Stimulated activated CD4-positive, alpha-beta T cell treated with anti-CD3 and anti-CD28 coated beads, Interleukin-2, amount 100 ng/mL, for 4 hours (primary cell): ENCODE results near the gene MGAT3.

Source experiments
- DNase-seq: peaks from one replicate; pipeline ENCODE4 v3.0.0-alpha.2; 2020; ENCODE audit warnings: low read depth

The MGAT3 gene

GRCh38 chr22:39450258-39450955 lies 6.4 kb upstream of the MGAT3 start:
- DNase-seq = no peak

DNA sequence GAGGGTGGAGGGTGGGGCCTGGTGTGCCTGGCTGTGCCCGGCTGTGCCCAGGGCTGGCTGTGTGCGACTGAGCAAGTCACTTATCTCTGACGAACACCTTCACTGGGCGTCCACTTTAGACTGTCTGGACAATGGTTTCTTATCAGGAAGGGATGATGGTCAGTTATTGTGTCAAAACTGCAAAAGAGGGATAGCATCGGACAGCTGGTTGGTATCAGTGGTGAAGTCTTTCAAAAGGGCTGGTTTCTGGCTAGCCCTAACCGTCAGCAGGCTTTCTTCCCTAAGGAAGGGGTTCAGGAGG lies 4.1 kb upstream of the MGAT3 start:
- DNase-seq = no peak

DNA sequence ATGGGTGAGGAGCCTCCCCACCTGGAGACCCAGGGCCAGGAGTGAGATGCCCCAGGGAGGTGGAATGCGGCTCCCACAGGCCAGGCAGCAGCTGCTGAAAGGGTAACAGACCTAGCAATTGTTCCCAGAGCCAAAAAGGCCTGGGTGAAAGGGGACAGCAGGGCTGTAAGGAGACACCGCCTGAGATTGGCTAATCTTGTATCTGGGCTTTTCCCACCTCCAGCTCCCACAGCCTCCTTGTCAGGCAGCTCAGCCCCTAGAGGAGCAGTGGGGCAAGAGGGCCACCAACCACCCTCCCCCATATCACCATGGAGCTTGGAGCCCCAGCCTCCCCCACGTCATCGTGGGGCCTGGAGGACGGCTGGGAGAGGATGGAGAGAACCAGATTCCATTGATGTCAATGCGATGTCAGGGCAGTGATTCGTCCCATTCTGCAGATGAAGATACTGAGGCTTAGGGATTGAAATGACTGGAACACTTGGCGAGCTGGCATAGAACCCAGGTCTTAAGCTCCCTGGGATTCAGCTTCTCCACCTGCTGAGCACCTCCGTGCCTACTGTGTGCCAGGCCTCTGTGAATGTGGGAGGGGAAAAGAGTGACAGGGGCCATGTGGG lies 2.9 kb upstream of the MGAT3 start:
- DNase-seq = no peak

DNA sequence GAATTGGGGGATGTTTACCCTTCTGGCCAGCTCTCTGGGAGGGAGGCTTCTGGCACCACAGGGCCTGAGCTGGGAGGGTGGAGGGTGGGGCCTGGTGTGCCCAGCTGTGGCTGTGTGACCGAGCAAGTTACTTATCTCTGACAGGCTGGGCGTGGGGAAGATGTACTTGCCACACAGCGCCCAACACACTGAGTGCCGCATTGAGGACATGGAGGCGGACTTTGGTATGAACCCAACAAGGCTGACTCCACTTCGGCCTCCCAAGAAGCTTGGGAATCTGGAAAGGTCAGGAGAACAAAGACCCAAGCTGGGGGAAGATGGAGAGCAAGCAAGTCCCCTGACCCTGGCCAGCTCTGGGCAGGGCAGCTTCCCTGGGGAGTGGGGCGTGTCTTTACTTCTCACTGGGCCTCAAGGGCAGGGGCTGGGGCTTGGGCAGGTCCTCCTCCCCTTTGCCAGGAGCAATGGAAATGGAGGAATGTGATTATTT lies 2.4 kb upstream of the MGAT3 start:
- DNase-seq = no peak

DNA sequence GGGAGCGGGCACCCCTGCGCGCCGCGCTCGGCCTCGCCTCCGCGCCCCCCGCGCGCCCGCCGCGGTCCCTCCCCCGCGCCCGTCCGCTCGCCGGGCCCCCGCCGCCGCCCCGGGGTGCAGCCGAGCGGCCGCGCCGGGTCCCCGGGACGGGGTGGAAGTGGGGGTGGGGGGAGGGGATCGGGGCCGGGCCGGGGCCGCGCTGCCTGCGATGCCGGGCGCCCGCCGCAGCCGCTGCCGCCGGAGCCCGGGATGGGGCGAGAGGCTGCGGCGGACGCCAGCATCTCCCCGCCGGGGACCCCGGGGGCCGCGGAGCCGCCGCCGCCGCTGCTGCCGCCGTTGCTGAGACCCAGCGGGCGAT lies 365 bp downstream of the MGAT3 start:
- no peak for DNase-seq

- DNase-seq = no peak
Observed at GRCh38 chr22:39457556-39458443, 988 bp downstream of the MGAT3 start.

DNA sequence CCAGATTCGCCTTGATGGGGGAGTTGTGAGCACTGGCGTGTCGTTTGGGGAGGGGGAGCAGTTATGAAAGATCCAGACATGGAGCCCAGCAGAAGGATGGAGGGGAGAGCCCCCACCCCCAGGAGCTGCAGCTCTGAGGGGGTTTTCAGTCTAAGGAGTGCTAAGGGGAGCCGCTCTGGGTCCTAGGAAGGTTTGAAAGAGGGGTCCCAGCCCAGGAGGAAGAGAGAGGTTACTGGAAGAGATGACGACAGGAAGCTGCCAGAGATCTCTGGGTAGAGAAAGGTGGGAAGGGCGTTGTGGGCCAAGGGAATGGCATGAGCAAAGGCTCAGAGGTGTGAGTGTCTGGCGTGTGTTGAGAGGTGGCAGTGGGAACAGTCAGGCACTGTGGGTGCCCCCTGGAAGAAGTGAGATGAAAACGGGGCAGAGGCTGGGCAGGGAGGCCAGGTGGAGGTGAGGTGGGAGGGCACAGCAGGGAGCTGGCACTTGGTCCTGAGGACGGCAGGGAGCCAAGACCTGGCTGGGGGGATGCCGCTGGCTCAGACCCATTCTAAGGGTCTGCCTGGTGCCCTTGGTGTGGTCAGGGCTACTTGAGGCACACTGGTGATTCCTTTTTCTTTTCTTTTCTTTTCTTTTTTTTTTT lies 1.8 kb downstream of the MGAT3 start:
- DNase-seq = no peak

DNA sequence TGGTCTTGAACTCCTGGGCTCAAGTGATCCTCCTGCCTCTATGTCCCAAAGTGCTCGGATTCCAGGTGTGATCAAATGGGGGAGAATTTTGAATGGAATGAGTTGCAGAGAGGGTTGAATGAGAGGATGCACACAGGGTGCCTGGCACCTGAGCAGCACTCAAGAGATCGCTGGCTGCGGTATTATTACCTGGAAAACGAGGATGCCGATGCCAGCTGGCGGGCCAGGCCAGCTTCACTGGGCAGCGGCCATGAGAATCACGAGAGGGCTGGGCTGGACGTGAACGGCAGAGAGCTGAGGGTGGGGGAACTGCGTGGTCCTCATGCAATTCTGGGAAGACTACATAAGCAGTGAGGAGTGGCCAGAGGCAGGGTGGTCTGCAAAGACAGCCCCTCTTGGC lies 2.9 kb downstream of the MGAT3 start:
- no peak for DNase-seq

GRCh38 chr22:39462443-39463221 lies 5.8 kb downstream of the MGAT3 start:
- DNase-seq = no peak

DNA sequence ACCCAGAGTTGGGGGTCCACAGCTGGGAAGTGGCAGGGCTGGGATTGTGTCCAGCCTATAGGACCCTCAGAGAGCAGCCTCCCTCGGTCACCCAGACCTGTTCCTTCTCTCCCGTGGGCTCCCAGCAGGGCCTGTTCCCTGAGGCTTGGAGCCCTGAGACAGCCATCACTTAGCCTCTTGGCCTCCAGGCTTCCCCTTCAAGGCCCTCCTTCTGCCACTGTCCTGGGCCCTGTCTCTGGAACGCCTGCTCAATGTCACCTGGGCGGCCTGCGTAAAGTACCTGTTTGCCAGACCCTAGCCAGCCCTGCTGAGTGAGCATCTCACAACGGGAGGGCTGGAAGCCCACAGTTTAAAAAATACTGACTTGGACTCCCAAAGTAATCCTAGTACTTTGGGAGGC lies 6.5 kb downstream of the MGAT3 start:
- DNase-seq = no peak

DNA sequence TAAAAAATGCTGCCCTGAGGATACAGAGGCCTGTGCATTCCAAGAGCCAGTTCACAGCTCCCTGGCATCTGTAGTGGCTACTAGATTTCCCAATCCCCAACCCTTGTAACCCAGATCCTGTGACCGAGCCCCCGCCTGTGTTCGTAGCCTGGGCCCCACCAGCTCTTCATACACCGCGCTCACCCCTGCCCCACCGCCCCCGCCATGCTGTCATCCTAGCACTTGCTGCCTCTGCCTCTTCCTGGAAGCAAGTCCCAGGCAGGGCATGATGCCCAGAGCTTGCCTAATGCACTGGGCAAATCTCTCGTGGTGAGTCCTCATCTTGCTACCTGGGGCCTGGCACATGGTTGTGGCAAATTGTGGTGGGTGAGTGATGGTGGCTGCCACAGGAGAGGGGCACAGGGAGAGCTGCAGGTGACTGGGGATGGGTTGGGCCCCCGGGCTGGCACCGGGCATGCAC lies 7.1 kb downstream of the MGAT3 start:
- DNase-seq = no peak

GRCh38 chr22:39466228-39467006 lies 9.6 kb downstream of the MGAT3 start:
- DNase-seq = no peak

DNA sequence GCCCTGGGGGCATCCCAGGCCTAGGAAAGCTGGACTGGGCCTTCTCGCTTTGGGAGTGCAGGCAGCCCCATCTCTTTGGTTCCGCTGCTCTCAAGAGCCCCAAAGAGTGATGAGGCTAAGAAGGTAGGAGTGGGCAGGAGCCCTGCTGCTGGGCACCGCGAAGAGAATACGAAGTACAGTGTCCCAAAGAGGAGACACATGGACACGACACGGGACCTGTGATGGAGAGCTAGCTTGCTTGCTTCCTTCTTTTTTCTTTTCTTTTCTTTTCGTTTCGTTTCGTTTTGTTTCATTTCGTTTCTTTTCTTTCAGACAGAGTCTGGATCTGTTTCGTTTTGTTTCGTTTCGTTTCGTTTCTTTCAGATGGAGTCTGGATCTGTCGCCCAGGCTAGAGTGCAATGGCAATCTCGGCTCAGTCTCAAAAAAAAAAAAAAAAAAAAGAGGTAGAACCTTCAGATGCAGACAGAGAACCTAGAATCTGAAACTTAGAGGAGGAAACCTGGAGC lies 10.6 kb downstream of the MGAT3 start:
- no peak for DNase-seq

DNA sequence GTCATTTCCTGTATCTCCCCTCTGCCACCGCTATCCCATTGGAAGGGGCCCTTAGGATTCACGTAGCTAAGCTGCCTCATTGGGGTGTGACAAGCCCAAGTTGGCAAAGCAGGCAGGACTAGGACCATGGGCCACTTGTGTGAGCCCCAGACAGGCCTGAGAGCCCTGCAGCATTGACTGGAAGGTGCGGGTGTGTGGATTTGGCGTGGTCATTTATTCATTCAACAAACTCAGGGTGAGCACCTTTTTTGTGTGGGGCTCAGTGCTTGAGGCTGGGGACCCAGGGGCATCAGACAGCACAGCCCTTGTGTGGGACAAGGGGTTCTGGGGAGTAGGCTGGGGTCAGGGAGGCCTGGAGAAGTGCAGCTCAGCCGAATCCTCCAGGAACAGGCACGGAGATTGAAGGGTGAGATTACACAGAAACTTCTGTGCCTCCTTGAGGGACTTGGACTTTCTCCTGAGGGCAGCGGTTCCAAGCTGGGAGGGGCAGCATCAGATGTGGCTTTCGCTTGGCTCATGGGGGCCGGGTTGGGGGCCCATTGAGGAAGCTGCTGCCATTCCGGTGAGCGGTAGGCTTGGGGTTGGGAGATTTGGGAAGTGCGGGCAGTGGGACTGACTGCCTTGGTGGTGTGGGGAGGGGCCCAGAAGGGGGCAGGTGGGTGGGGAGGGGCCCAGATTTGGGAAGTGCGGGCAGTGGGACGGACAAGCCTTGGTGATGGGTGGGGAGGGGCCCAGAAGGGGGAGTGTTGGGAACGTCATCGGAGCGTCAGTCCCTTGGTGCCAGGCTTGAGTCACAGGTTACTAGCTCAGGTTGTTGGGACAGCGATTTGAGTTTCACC lies 11.9 kb downstream of the MGAT3 start:
- no peak for DNase-seq

- DNase-seq = no peak
Observed at GRCh38 chr22:39469326-39469680, 12.5 kb downstream of the MGAT3 start.

GRCh38 chr22:39469681-39470450 lies 13.1 kb downstream of the MGAT3 start:
- DNase-seq = no peak

DNA sequence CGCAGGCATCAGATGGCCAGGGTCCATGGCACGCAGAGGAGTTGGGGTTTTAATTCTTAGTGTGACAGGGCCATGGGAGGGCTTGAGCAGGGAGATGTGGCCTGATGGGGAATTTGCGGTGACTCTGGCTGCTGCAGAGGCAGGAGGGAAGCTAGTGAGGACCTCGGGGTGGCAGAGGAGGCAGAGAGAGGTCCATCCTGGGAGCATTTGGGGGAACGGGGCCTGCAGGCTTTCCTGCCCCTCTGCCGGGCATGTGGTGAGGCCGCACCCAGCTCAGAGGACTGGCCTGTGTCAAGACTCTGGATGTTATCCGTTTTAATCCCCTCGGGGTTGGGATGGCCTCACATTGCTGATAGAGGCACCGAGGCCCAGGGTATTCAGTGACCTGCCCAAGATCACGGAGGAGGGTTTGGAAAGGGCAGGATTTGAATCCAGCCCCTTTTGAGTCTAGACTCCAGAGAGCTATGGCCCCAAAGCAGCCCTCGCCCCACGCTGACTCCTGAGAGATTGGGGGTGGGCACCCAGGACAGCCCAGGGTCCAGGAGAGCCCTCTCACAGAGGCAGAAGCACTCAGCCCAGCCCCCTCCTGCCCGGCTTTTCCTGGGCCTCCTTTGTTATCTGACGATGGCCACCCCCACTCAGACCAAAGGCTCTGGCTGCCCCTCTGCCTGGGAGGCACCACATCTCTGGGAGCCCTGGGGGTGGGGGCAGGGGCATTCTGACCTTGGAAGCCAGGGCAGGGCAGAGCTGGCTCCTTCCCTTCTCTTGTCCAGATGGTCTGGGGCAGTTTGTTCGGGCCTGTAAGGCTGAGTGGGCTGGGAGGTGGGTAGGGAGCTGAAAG lies 13.9 kb downstream of the MGAT3 start:
- no peak for DNase-seq
